WERI-Rb-1 (cell line): ENCODE results near the gene ZNF273.

Source experiments
- DNase-seq: peaks from one replicate; pipeline ENCODE4 v3.0.0-alpha.2; 2020
- H3K27ac ChIP-seq: fragments of 250-450 bp; sonication (Bioruptor Pico); 2 replicates; pipeline ENCODE4 v1.5.1; 2020; ENCODE audit warnings: mild to moderate bottlenecking, moderate library complexity
- H3K27me3 ChIP-seq: fragments of 250-450 bp; sonication (Bioruptor Pico); 2 replicates; pipeline ENCODE4 v1.5.1; 2021; ENCODE audit warnings: mild to moderate bottlenecking, low read depth, moderate library complexity; ENCODE audit not compliant: insufficient read depth, severe bottlenecking
- H3K36me3 ChIP-seq: fragments of 250-450 bp; sonication (Bioruptor Pico); 2 replicates; pipeline ENCODE4 v1.5.1; 2020; ENCODE audit warnings: mild to moderate bottlenecking, moderate library complexity
- H3K4me3 ChIP-seq: 2 replicates; pipeline ENCODE4 v1.5.1; 2011; ENCODE audit warnings: low read depth, mild to moderate bottlenecking, control low read depth, low read length
- H3K9me3 ChIP-seq: fragments of 250-450 bp; sonication (Bioruptor Pico); 2 replicates; pipeline ENCODE4 v1.5.1; 2021; ENCODE audit warnings: mild to moderate bottlenecking, moderate library complexity; ENCODE audit not compliant: severe bottlenecking
- CTCF ChIP-seq: IDR thresholded peaks from 2 replicates; pipeline ENCODE4 v1.5.1; 2011; ENCODE audit warnings: low read depth, mild to moderate bottlenecking, control low read depth, inconsistent platforms, low read length

ZNF273 gene

GRCh38 chr7:64875658-64876406 is 27.2 kb upstream of the ZNF273 start:
- no peak for TF ChIP-seq CTCF
- H3K27ac ChIP-seq = no peak overlapping the region
- no peak overlapping the region for H3K4me3 ChIP-seq
- DNase-seq = no peak
- peaks cover 60% of the 10 kb centered on the region for H3K9me3 ChIP-seq
- no peaks in the 10 kb centered on the region for H3K36me3 ChIP-seq
- H3K27me3 ChIP-seq = no peaks in the 10 kb centered on the region

- no peak for TF ChIP-seq CTCF
- H3K27ac ChIP-seq = no peak overlapping the region
- peaks cover 60% of the 10 kb centered on the region for H3K9me3 ChIP-seq
- peak; percentile 83 for DNase-seq
- peak overlapping the region; percentile 41 for H3K4me3 ChIP-seq
- H3K36me3 ChIP-seq = no peaks in the 10 kb centered on the region
- H3K27me3 ChIP-seq = no peaks in the 10 kb centered on the region
These were observed 26.0 kb upstream of the ZNF273 start for GRCh38 chr7:64876792-64877713.

- H3K4me3 ChIP-seq = peak overlapping the region; percentile 41
These were observed 25.1 kb upstream of the ZNF273 start for GRCh38 chr7:64877714-64878610.

GRCh38 chr7:64878684-64879083 is 24.4 kb upstream of the ZNF273 start:
- Histone ChIP-seq H3K27ac (no peak overlapping the region), H3K36me3 (no peaks in the 10 kb centered on the region), H3K4me3 (no peak overlapping the region), H3K27me3 (no peaks in the 10 kb centered on the region), H3K9me3 (peaks cover 54% of the 10 kb centered on the region)
- no peak for DNase-seq
- TF ChIP-seq CTCF = no peak

More at GRCh38 chr7:64877714-64878610, 25.1 kb upstream of the ZNF273 start:
- Histone ChIP-seq H3K27me3 (no peaks in the 10 kb centered on the region), H3K9me3 (peaks cover 56% of the 10 kb centered on the region), H3K27ac (no peak overlapping the region), H3K36me3 (no peaks in the 10 kb centered on the region)
- DNase-seq = no peak
- no peak for TF ChIP-seq CTCF

GRCh38 chr7:64879086-64879730 is 23.9 kb upstream of the ZNF273 start:
- Histone ChIP-seq H3K27me3 (no peaks in the 10 kb centered on the region), H3K27ac (no peak overlapping the region), H3K36me3 (no peaks in the 10 kb centered on the region), H3K9me3 (peaks cover 57% of the 10 kb centered on the region), H3K4me3 (no peak overlapping the region)
- no peak for TF ChIP-seq CTCF
- DNase-seq = no peak
